ENCODE measurements around the gene CREBBP. TPM values are rescaled to one million over a fixed set of nuclear protein-coding genes. Genes with fewer than 3 reads are reported as not detected.

CREBBP gene
- total and polyA plus RNA-seq, 9 of the 15 experiments (the other 6 are each of a cell fraction or from before 2014, with no cell fraction given): 0.70 to 24.8 (median 5.6) TPM

DNA sequence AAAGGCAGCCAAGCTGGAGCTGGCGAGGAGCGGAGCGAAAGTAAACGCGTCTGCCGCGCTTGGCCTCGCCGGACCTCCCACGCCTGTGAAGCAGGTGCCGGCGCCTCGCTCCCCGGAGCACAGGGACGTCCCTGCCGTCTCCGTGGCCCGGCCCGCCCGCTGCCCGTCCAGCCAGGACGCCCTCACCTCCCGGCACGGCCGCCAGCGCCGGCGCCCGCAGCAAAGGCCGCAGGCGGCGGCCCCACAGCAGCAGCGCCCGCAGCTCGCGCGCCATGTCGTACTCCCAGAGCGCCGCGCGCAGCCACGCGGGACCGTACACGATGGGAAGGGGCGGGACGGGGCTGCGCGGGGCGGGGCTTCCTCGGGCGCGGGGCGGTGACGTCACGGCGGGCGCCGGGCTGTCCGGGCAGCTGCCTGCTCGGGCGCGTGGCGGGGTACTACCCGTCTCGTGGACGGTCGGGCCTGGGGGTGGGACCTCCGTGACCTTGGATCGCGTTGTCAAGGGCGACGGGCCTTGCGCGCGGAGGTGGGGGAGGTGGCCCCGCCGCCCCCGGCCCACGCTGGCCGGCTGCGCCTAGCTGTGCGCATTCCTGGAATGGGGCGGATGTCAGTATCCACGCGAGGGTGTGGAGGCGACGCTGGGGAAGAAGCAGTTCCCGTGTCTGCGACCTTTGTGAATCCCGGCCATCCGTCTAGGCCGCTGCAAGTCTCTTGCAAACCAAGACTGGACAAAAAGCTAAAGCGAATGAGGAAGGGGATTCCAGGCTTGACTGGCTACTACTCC is 163.1 kb downstream of the CREBBP start, which contains the start of gene TRAP1 (continued):
- TF ChIP-seq ZNF239 (CRISPR knock-in tag; IDR thresholded peaks at IDR 0.05): no peak
- TF ChIP-seq TAF9B (IDR thresholded peaks at IDR 0.05; ENCODE audit: partially characterized antibody): no peak
- no peak for TF ChIP-seq CBX2 (IDR thresholded peaks at IDR 0.05; ENCODE audit: insufficient read depth, low read length, poor library complexity, severe bottlenecking)
- TF ChIP-seq ZNF347 (CRISPR knock-in tag; IDR thresholded peaks at IDR 0.05; ENCODE audit: low read depth): no peak
- TF ChIP-seq, protein P1, sequence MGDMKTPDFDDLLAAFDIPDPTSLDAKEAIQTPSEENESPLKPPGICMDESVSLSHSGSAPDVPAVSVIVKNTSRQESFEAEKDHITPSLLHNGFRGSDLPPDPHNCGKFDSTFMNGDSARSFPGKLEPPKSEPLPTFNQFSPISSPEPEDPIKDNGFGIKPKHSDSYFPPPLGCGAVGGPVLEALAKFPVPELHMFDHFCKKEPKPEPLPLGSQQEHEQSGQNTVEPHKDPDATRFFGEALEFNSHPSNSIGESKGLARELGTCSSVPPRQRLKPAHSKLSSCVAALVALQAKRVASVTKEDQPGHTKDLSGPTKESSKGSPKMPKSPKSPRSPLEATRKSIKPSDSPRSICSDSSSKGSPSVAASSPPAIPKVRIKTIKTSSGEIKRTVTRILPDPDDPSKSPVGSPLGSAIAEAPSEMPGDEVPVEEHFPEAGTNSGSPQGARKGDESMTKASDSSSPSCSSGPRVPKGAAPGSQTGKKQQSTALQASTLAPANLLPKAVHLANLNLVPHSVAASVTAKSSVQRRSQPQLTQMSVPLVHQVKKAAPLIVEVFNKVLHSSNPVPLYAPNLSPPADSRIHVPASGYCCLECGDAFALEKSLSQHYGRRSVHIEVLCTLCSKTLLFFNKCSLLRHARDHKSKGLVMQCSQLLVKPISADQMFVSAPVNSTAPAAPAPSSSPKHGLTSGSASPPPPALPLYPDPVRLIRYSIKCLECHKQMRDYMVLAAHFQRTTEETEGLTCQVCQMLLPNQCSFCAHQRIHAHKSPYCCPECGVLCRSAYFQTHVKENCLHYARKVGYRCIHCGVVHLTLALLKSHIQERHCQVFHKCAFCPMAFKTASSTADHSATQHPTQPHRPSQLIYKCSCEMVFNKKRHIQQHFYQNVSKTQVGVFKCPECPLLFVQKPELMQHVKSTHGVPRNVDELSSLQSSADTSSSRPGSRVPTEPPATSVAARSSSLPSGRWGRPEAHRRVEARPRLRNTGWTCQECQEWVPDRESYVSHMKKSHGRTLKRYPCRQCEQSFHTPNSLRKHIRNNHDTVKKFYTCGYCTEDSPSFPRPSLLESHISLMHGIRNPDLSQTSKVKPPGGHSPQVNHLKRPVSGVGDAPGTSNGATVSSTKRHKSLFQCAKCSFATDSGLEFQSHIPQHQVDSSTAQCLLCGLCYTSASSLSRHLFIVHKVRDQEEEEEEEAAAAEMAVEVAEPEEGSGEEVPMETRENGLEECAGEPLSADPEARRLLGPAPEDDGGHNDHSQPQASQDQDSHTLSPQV (IDR thresholded peaks at IDR 0.05): peak; percentile 88
- peak; percentile 13; the same call in 1 of the 2 replicates for TF ChIP-seq E2F3 (CRISPR knock-in tag; IDR thresholded peaks at IDR 0.05)
- TF ChIP-seq, protein P2, sequence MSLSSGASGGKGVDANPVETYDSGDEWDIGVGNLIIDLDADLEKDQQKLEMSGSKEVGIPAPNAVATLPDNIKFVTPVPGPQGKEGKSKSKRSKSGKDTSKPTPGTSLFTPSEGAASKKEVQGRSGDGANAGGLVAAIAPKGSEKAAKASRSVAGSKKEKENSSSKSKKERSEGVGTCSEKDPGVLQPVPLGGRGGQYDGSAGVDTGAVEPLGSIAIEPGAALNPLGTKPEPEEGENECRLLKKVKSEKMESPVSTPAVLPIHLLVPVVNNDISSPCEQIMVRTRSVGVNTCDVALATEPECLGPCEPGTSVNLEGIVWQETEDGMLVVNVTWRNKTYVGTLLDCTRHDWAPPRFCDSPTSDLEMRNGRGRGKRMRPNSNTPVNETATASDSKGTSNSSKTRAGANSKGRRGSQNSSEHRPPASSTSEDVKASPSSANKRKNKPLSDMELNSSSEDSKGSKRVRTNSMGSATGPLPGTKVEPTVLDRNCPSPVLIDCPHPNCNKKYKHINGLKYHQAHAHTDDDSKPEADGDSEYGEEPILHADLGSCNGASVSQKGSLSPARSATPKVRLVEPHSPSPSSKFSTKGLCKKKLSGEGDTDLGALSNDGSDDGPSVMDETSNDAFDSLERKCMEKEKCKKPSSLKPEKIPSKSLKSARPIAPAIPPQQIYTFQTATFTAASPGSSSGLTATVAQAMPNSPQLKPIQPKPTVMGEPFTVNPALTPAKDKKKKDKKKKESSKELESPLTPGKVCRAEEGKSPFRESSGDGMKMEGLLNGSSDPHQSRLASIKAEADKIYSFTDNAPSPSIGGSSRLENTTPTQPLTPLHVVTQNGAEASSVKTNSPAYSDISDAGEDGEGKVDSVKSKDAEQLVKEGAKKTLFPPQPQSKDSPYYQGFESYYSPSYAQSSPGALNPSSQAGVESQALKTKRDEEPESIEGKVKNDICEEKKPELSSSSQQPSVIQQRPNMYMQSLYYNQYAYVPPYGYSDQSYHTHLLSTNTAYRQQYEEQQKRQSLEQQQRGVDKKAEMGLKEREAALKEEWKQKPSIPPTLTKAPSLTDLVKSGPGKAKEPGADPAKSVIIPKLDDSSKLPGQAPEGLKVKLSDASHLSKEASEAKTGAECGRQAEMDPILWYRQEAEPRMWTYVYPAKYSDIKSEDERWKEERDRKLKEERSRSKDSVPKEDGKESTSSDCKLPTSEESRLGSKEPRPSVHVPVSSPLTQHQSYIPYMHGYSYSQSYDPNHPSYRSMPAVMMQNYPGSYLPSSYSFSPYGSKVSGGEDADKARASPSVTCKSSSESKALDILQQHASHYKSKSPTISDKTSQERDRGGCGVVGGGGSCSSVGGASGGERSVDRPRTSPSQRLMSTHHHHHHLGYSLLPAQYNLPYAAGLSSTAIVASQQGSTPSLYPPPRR (CRISPR knock-in tag; IDR thresholded peaks at IDR 0.05; ENCODE audit: borderline replicate concordance): no peak
- 0 out of 2 replicates have a peak, but pooled peaks have one; percentile 72 for TF ChIP-seq ERF (CRISPR knock-in tag; IDR thresholded peaks at IDR 0.05)
- no peak for TF ChIP-seq NCOA4 (IDR thresholded peaks at IDR 0.05; ENCODE audit: partially characterized antibody)
- peak; percentile 62; the same call in 1 of the 2 replicates for TF ChIP-seq SP1 (CRISPR knock-in tag; IDR thresholded peaks at IDR 0.05)
- TF ChIP-seq SRSF7 (optimal IDR thresholded peaks at IDR 0.05; ENCODE audit: low read depth, low read length): no peak
- TF ChIP-seq SRSF3 (IDR thresholded peaks at IDR 0.05; ENCODE audit: insufficient read depth, low read length): no peak
- TF ChIP-seq, protein P3, sequence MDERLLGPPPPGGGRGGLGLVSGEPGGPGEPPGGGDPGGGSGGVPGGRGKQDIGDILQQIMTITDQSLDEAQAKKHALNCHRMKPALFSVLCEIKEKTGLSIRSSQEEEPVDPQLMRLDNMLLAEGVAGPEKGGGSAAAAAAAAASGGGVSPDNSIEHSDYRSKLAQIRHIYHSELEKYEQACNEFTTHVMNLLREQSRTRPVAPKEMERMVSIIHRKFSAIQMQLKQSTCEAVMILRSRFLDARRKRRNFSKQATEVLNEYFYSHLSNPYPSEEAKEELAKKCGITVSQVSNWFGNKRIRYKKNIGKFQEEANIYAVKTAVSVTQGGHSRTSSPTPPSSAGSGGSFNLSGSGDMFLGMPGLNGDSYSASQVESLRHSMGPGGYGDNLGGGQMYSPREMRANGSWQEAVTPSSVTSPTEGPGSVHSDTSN (CRISPR knock-in tag; IDR thresholded peaks at IDR 0.05; ENCODE audit: low read depth): no peak
- TF ChIP-seq, protein P3 (tag; conservative IDR thresholded peaks at IDR 0.05; ENCODE audit: low read depth): no peak
- TF ChIP-seq SMARCA5 (IDR thresholded peaks at IDR 0.05): no peak
- no peak for TF ChIP-seq ZNF12 (CRISPR knock-in tag; IDR thresholded peaks at IDR 0.05)

All from K562 (cell line).